GM20000 (cell line): ENCODE results near the gene MVP.
"Not testable (repeated sequence)": the region's sequence is repeated elsewhere in the genome, so short reads cannot be mapped to it uniquely, and the experiment has no call there.

Source experiments
- DNase-seq: peaks from one replicate; pipeline ENCODE4 v3.0.0; 2012; ENCODE audit warnings: low spot score
- CTCF ChIP-seq: IDR thresholded peaks from 2 replicates; pipeline ENCODE4 v1.5.1; 2012; ENCODE audit warnings: mild to moderate bottlenecking, control low read depth; ENCODE audit errors: extremely low read depth, missing control alignments

Gene MVP

GRCh38 chr16:29820271-29820701, at the start of gene MVP:
MVP (plus strand) TSS chr16:29820462; CDS start chr16:29830550, 10,088 bp downstream.
- TF ChIP-seq CTCF: no peak
- DNase-seq: peak; percentile 66

GRCh38 chr16:29772330-29772729, 47.9 kb upstream of the MVP start:
- DNase-seq: not testable (repeated sequence)

DNA sequence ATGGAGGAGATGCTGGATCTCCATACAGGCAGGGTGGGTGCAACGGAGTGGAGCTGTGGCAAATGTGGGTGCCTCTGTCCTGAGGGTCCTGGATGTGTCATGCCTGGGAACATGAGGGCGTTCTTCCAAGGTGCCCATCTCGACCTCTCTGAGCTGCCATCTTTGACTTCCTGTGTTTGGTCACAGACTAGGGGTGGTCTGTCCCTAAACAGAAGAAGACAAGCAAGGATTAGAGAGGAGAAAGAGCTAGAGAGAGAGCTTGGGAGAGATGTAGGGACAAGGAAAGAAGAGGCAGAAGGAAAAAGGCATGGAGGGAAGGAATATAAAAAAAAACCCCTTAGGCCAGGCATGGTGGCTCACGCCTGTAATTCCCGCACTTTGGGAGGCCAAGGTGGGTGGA, 45.5 kb upstream of the MVP start:
- no peak for DNase-seq
- TF ChIP-seq CTCF: no peak

- TF ChIP-seq CTCF: no peak
- DNase-seq: no peak
Measured at GRCh38 chr16:29775742-29776408, 44.4 kb upstream of the MVP start.

GRCh38 chr16:29777576-29778350, 42.5 kb upstream of the MVP start, which contains the start of gene ZG16:
ZG16 (plus strand) TSS chr16:29778256; CDS start chr16:29779267, 1,011 bp downstream.
- no peak for DNase-seq
- TF ChIP-seq CTCF: no peak

GRCh38 chr16:29779474-29779873, 40.8 kb upstream of the MVP start:
- TF ChIP-seq CTCF: no peak
- no peak for DNase-seq

- not testable (repeated sequence) for DNase-seq
Measured at GRCh38 chr16:29783094-29783953, 36.9 kb upstream of the MVP start.

GRCh38 chr16:29784157-29784556, 36.1 kb upstream of the MVP start:
- TF ChIP-seq CTCF: no peak
- no peak for DNase-seq
